GM18511 (cell line): ENCODE results near the gene ULBP2.
"Not testable (repeated sequence)": the region's sequence is repeated elsewhere in the genome, so short reads cannot be mapped to it uniquely, and the experiment has no call there.

Source experiments
- ATAC-seq: cut with Tn5 transposase; IDR thresholded peaks from one replicate; pipeline ENCODE4 v1.9.1; 2021; ENCODE audit warnings: mild to moderate bottlenecking, moderate library complexity; ENCODE audit not compliant: unreplicated experiment

Gene ULBP2

GRCh38 chr6:149966319-149966718, 24.5 kb downstream of the ULBP2 start:
- not testable (repeated sequence) for ATAC-seq

GRCh38 chr6:149967591-149967990, 25.8 kb downstream of the ULBP2 start:
- ATAC-seq, result no peak

GRCh38 chr6:149967999-149968398, 26.2 kb downstream of the ULBP2 start:
- ATAC-seq, result not testable (repeated sequence)

- not testable (repeated sequence) for ATAC-seq
Measured at GRCh38 chr6:149968909-149969308, 27.1 kb downstream of the ULBP2 start.

- ATAC-seq, result no peak
Measured at GRCh38 chr6:149969635-149970034, 27.8 kb downstream of the ULBP2 start.

- ATAC-seq, result not testable (repeated sequence)
Measured at GRCh38 chr6:149974394-149974793, 32.6 kb downstream of the ULBP2 start.

GRCh38 chr6:149974825-149975224, 33.0 kb downstream of the ULBP2 start:
- no peak for ATAC-seq

- ATAC-seq, result no peak
Measured at GRCh38 chr6:149975400-149975799, 33.6 kb downstream of the ULBP2 start.

GRCh38 chr6:149977221-149977620, 35.4 kb downstream of the ULBP2 start:
- no peak for ATAC-seq

- no peak for ATAC-seq
Measured at GRCh38 chr6:149978610-149979009, 36.8 kb downstream of the ULBP2 start.

- ATAC-seq, result no peak
Measured at GRCh38 chr6:149979293-149979692, 37.5 kb downstream of the ULBP2 start.

- no peak for ATAC-seq
Measured at GRCh38 chr6:149983145-149983544, 41.3 kb downstream of the ULBP2 start.

GRCh38 chr6:149984773-149985172, 43.0 kb downstream of the ULBP2 start:
- no peak for ATAC-seq

- no peak for ATAC-seq
Measured at GRCh38 chr6:149985481-149985937, 43.7 kb downstream of the ULBP2 start.

- no peak for ATAC-seq
Measured at GRCh38 chr6:149987602-149988107, 45.8 kb downstream of the ULBP2 start.

GRCh38 chr6:149988550-149989346, 46.9 kb downstream of the ULBP2 start:
- no peak for ATAC-seq

GRCh38 chr6:149990212-149990660, 48.4 kb downstream of the ULBP2 start:
- no peak for ATAC-seq

GRCh38 chr6:149990661-149991471, 49.1 kb downstream of the ULBP2 start:
- ATAC-seq, result no peak

GRCh38 chr6:149991472-149991795, 49.6 kb downstream of the ULBP2 start:
- not testable (repeated sequence) for ATAC-seq

- no peak for ATAC-seq
Measured at GRCh38 chr6:149991838-149992237, 50.0 kb downstream of the ULBP2 start.

- ATAC-seq, result no peak
Measured at GRCh38 chr6:149995235-149995750, 53.5 kb downstream of the ULBP2 start.
